CD14-positive monocyte (primary cell): ENCODE measurements around the gene PSMA6. TPM values are rescaled to one million over a fixed set of nuclear protein-coding genes. Genes with fewer than 3 reads are reported as not detected.
A peak's percentile ranks its signal among the peaks of the same experiment; 100 is the strongest.

ENCODE experiments used
- DNase-seq, 3 donors: peaks; one replicate each; pipeline ENCODE4 v3.0.0-alpha.2; 2011 to 2022
- H2AFZ ChIP-seq: 2 replicates; pipeline ENCODE4 v1.6.0; 2012; ENCODE audit warnings: mild to moderate bottlenecking, low read depth, low read length, inconsistent platforms; ENCODE audit not compliant: insufficient read depth, poor library complexity, severe bottlenecking
- H3K27ac ChIP-seq, 2 donors: 1 replicate in 1 of 2; 2 replicates in 1 of 2; pipeline ENCODE4 v1.5.1; 2012 to 2013; ENCODE audit warnings: low read length in 2 of 2, control low read depth in 1 of 2, inconsistent platforms in 1 of 2, low read depth in 1 of 2, mild to moderate bottlenecking in 1 of 2
- H3K27me3 ChIP-seq, 2 donors: one replicate each; pipeline versions ENCODE4 v1.6.0 to v1.6.1; 2011 to 2013; ENCODE audit warnings: low read length in 2 of 2; ENCODE audit not compliant: control insufficient read depth in 2 of 2, insufficient read depth in 2 of 2
- H3K36me3 ChIP-seq, 2 donors: replicated peaks in 1 of 2; 1 replicate in 1 of 2; 2 replicates in 1 of 2; pipeline versions ENCODE4 v1.5.1 to v1.6.1; 2012 to 2013; ENCODE audit warnings: low read length in 2 of 2, control low read depth in 1 of 2, inconsistent platforms in 1 of 2, mild to moderate bottlenecking in 1 of 2; ENCODE audit not compliant: insufficient read depth in 2 of 2, control insufficient read depth in 1 of 2
- H3K4me1 ChIP-seq, 2 donors: 1 replicate in 1 of 2; 2 replicates in 1 of 2; pipeline versions ENCODE4 v1.5.1 to v1.6.1; 2012 to 2013; ENCODE audit warnings: low read length in 2 of 2, control low read depth in 1 of 2, inconsistent platforms in 1 of 2, mild to moderate bottlenecking in 1 of 2, moderate library complexity in 1 of 2; ENCODE audit not compliant: insufficient read depth in 2 of 2, control insufficient read depth in 1 of 2
- H3K4me2 ChIP-seq: replicated peaks from 2 replicates; pipeline ENCODE3; 2012; ENCODE audit warnings: low read length, moderate library complexity, mild to moderate bottlenecking; ENCODE audit not compliant: poor library complexity, severe bottlenecking; ENCODE audit errors: extremely low read depth
- H3K4me3 ChIP-seq, 3 experiments: fragments of 200-600 bp in 1 of 3; sonication (generic) in 1 of 3; replicated peaks in 1 of 3; 1 replicate in 2 of 3; 2 replicates in 1 of 3; pipeline ENCODE4 v1.5.1; 2011 to 2013; ENCODE audit warnings: low read length in 3 of 3, mild to moderate bottlenecking in 3 of 3, control low read depth in 2 of 3, low read depth in 2 of 3, inconsistent platforms in 1 of 3, moderate library complexity in 1 of 3
- H3K79me2 ChIP-seq: 2 replicates; pipeline ENCODE4 v1.6.0; 2012; ENCODE audit warnings: mild to moderate bottlenecking, control low read depth, inconsistent platforms, low read length, moderate library complexity; ENCODE audit not compliant: insufficient read depth
- H3K9ac ChIP-seq: 2 replicates; pipeline ENCODE4 v1.6.0; 2017; ENCODE audit warnings: low read length, mild to moderate bottlenecking; ENCODE audit not compliant: insufficient read depth, poor library complexity, severe bottlenecking
- H3K9me3 ChIP-seq, 2 donors: replicated peaks in 1 of 2; 1 replicate in 1 of 2; 2 replicates in 1 of 2; pipeline versions ENCODE4 v1.5.1 to v1.6.1; 2012 to 2013; ENCODE audit warnings: low read length in 2 of 2, control low read depth in 1 of 2; ENCODE audit not compliant: control insufficient read depth in 1 of 2, insufficient read depth in 1 of 2
- H4K20me1 ChIP-seq: 2 replicates; pipeline ENCODE4 v1.6.0; 2012; ENCODE audit warnings: mild to moderate bottlenecking, low read length, control low read depth, moderate library complexity; ENCODE audit not compliant: insufficient read depth
- H3K27ac Mint-ChIP-seq, 7 donors: one replicate each; pipeline ENCODE4 v1.8.0; 2020; ENCODE audit warnings: mild to moderate bottlenecking in 7 of 7, mixed read lengths in 7 of 7, moderate library complexity in 6 of 7, inconsistent platforms in 2 of 7
- H3K27me3 Mint-ChIP-seq, 3 donors: one replicate each; pipeline ENCODE4 v1.8.0; 2021 to 2022; ENCODE audit warnings: low read depth in 3 of 3, mild to moderate bottlenecking in 3 of 3, mixed read lengths in 3 of 3, moderate library complexity in 3 of 3, inconsistent platforms in 1 of 3
- H3K36me3 Mint-ChIP-seq, 2 donors: one replicate each; pipeline ENCODE4 v1.8.0; 2020; ENCODE audit warnings: mixed read lengths in 2 of 2, inconsistent platforms in 1 of 2, mild to moderate bottlenecking in 1 of 2
- H3K4me1 Mint-ChIP-seq: one replicate; pipeline ENCODE4 v1.8.0; 2020; ENCODE audit warnings: mild to moderate bottlenecking, mixed read lengths
- H3K4me3 Mint-ChIP-seq, 2 donors: one replicate each; pipeline ENCODE4 v1.8.0; 2020; ENCODE audit warnings: mild to moderate bottlenecking in 2 of 2, mixed read lengths in 2 of 2, moderate library complexity in 1 of 2
- H3K9me3 Mint-ChIP-seq, 7 donors: one replicate each; pipeline ENCODE4 v1.8.0; 2020 to 2022; ENCODE audit warnings: mixed read lengths in 7 of 7, mild to moderate bottlenecking in 6 of 7, moderate library complexity in 6 of 7, inconsistent platforms in 2 of 7
- CTCF ChIP-seq: fragments of 200-600 bp; IDR thresholded peaks from one replicate; pipeline ENCODE4 v1.8.0; 2022; ENCODE audit warnings: antibody characterized with exemption, mild to moderate bottlenecking
- WGBS: methylation state at CpG from one replicate; pipeline ENCODE4 v1.1.5; 2013; ENCODE audit warnings: missing lambda C conversion rate; ENCODE audit not compliant: insufficient coverage; 5-methylcytosine and 5-hydroxymethylcytosine counted together
- intact Hi-C, 2 donors: fragments of 100-400 bp; cut with micrococcal nuclease; formaldehyde crosslinking; loops; one replicate each; pipeline versions ENCODE4 v1.15.0 to v1.15.1; 2023
- polyA plus RNA-seq, 3 donors: library from polyadenylated mRNA; depleted of rRNA in 1 of 3; unstranded in 2 of 3; stranded (reverse) in 1 of 3; fragments of 300-500 nt in 2 of 3; fragments of >200 nt in 1 of 3; fragmentation: Illumina TruSeq in 2 of 3; gene quantifications; 1 replicate in 2 of 3; 2 replicates in 1 of 3; pipeline ENCODE4 v1.2.3, GENCODE V29; 2012 to 2021

PSMA6 gene
- polyA plus RNA-seq, 3 donors, result 144 to 572 (median 480) TPM

GRCh38 chr14:35304812-35305462 is 12.8 kb downstream of the PSMA6 start:
- Histone ChIP-seq H3K4me1 (peaks cover 25 to 44% of the 10 kb centered on the region in 2 donors), H3K79me2 (peaks cover 94% of the 10 kb centered on the region), H3K9me3 (no peaks in the 10 kb centered on the region), H4K20me1 (peaks cover 88% of the 10 kb centered on the region), H3K27ac (peak overlapping the region in 1 of 2 donors; percentile 61), H3K4me2 (no peak overlapping the region), H3K4me3 (no peak overlapping the region), H3K9ac (no peak overlapping the region), H3K27me3 (no peaks in the 10 kb centered on the region), H3K36me3 (peaks cover 18 to 38% of the 10 kb centered on the region in 2 donors), H2AFZ (no peak overlapping the region)
- Mint-ChIP-seq H3K27ac (peak overlapping the region in 3 of 7 donors; percentile 15 to 63 (median 50)), H3K4me3 (no peak overlapping the region), H3K36me3 (peaks cover 31 to 40% of the 10 kb centered on the region in 2 donors), H3K27me3 (no peaks in the 10 kb centered on the region), H3K9me3 (no peaks in the 10 kb centered on the region), H3K4me1 (peaks cover 39% of the 10 kb centered on the region)
- DNase-seq, result peak in 1 of 3 donors; percentile 42
- intact Hi-C loops, result loop anchor here (5.0 to 10.0 kb wide), 2 partner anchors 37 to 260 kb away; partner anchors contain the start of gene FAM177A1 (in 1 of the 2)
- no peak for TF ChIP-seq CTCF
- WGBS, result 80% methylated on average over 1 of the region's 5 CpGs

GRCh38 chr14:35305633-35306032 is 13.5 kb downstream of the PSMA6 start:
- peaks cover 32% of the 10 kb centered on the region for H3K4me1 Mint-ChIP-seq
- no peak overlapping the region for H3K4me3 Mint-ChIP-seq
- WGBS, result 100% methylated on average over 1 of the region's 3 CpGs
- no peak overlapping the region for H3K9ac ChIP-seq
- intact Hi-C loops, result loop anchor here in 1 of 2 donors (10.0 kb wide), 1 partner anchor 261 kb away; the partner anchor contains the start of gene FAM177A1
- peaks cover 90% of the 10 kb centered on the region for H3K79me2 ChIP-seq
- peak overlapping the region in 3 of 7 donors; percentile 30 to 84 (median 35) for H3K27ac Mint-ChIP-seq
- no peaks in the 10 kb centered on the region for H3K27me3 Mint-ChIP-seq
- H3K27ac ChIP-seq, result peak overlapping the region in 1 of 2 donors; percentile 61
- H4K20me1 ChIP-seq, result peaks cover 82% of the 10 kb centered on the region
- peaks cover 18 to 37% of the 10 kb centered on the region in 2 donors for H3K4me1 ChIP-seq
- peaks cover 36 to 47% of the 10 kb centered on the region in 2 donors for H3K36me3 Mint-ChIP-seq
- no peaks in the 10 kb centered on the region for H3K27me3 ChIP-seq
- H3K9me3 ChIP-seq, result no peaks in the 10 kb centered on the region
- no peak overlapping the region for H3K4me3 ChIP-seq
- H3K4me2 ChIP-seq, result no peak overlapping the region
- H3K36me3 ChIP-seq, result peaks cover 25 to 44% of the 10 kb centered on the region in 2 donors
- no peak for DNase-seq
- no peak overlapping the region for H2AFZ ChIP-seq
- TF ChIP-seq CTCF, result no peak
- H3K9me3 Mint-ChIP-seq, result no peaks in the 10 kb centered on the region
